Measurements from ENCODE around the gene PTAR1. TPM values are rescaled to one million over a fixed set of nuclear protein-coding genes. Genes with fewer than 3 reads are reported as not detected.

The PTAR1 gene
- total RNA-seq, 1 experiment from 2014 or later = 22.9 TPM

DNA sequence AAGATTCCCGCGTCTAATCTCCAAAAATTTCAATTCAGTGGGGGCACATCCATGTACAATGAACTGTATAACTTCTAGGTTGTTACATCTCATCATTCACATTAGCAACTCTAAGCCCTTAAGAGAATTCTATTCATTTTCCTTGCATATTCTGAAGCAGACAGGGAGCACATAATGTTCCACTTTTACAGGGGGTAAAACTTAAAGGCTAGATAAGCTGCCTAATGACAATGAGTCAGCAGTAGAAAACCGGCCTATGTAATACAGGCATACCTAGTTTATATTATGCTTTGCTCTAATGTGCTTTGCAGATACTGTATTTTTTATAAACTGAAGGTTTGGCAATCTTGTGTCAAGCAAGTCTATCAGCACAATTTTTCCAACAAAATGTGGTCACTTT, 40.4 kb downstream of the PTAR1 start:
- no peak for TF ChIP-seq EZH2 (IDR thresholded peaks at IDR 0.05; ENCODE audit: low read length, unreplicated experiment)
- no peak for TF ChIP-seq CTCF (conservative IDR thresholded peaks at IDR 0.05; ENCODE audit: low read depth, low read length)
- no peak for TF ChIP-seq EZH2phosphoT487 (IDR thresholded peaks at IDR 0.05; ENCODE audit: borderline replicate concordance, low read length)
- no peak overlapping the region for H3K9ac ChIP-seq (ENCODE audit: low read length)
- no peak overlapping the region for H3K4me3 ChIP-seq (ENCODE audit: low read length)
- BruUV-seq (replicated peaks) = no TSS peak
- ChIA-PET CTCF (no interaction called here), POLR2A (ENCODE audit: unreplicated experiment) (no interaction called here)
- H3K9me3 ChIP-seq (ENCODE audit: low read length) = no peaks in the 10 kb centered on the region
- intact Hi-C loops (cut with micrococcal nuclease) = no loop called here
- ATAC-seq (no peak), DNase-seq (no peak)
- H3K27me3 ChIP-seq (ENCODE audit: low read length) = no peaks in the 10 kb centered on the region
- no peak overlapping the region for H3K27ac ChIP-seq (ENCODE audit: low read length)
- H3F3A ChIP-seq (ENCODE audit: low read length, unreplicated experiment) = no peaks in the 10 kb centered on the region
- H3K4me2 ChIP-seq (ENCODE audit: low read length) = no peak overlapping the region
- H3K79me2 ChIP-seq (ENCODE audit: low read length) = no peaks in the 10 kb centered on the region
- no peaks in the 10 kb centered on the region for H4K20me1 ChIP-seq (ENCODE audit: low read length)
- no peaks in the 10 kb centered on the region for H3K4me1 ChIP-seq (ENCODE audit: insufficient read depth, low read length)
- no peaks in the 10 kb centered on the region for H3K9me2 ChIP-seq (replicated peaks; ENCODE audit: low read length)
- H3K36me3 ChIP-seq (ENCODE audit: low read depth, low read length) = no peaks in the 10 kb centered on the region
- no peak overlapping the region for H2AFZ ChIP-seq (ENCODE audit: low read length)

GRCh38 chr9:69718218-69718617, 41.6 kb downstream of the PTAR1 start:
- H3F3A ChIP-seq (ENCODE audit: low read length, unreplicated experiment) = no peaks in the 10 kb centered on the region
- H2AFZ ChIP-seq (ENCODE audit: low read length) = no peak overlapping the region
- DNase-seq (no peak), ATAC-seq (no peak)
- H3K4me2 ChIP-seq (ENCODE audit: low read length) = no peak overlapping the region
- ChIA-PET POLR2A (ENCODE audit: unreplicated experiment) (no interaction called here), CTCF (no interaction called here)
- BruUV-seq (replicated peaks) = no TSS peak
- no peaks in the 10 kb centered on the region for H3K79me2 ChIP-seq (ENCODE audit: low read length)
- H3K9ac ChIP-seq (ENCODE audit: low read length) = no peak overlapping the region
- no peaks in the 10 kb centered on the region for H3K4me1 ChIP-seq (ENCODE audit: insufficient read depth, low read length)
- TF ChIP-seq EZH2phosphoT487 (IDR thresholded peaks at IDR 0.05; ENCODE audit: borderline replicate concordance, low read length) (no peak), CTCF (conservative IDR thresholded peaks at IDR 0.05; ENCODE audit: low read depth, low read length) (no peak)
- no peaks in the 10 kb centered on the region for H3K9me2 ChIP-seq (replicated peaks; ENCODE audit: low read length)
- H3K4me3 ChIP-seq (ENCODE audit: low read length) = no peak overlapping the region
- H3K27ac ChIP-seq (ENCODE audit: low read length) = no peak overlapping the region
- no peaks in the 10 kb centered on the region for H4K20me1 ChIP-seq (ENCODE audit: low read length)
- no peaks in the 10 kb centered on the region for H3K27me3 ChIP-seq (ENCODE audit: low read length)
- H3K9me3 ChIP-seq (ENCODE audit: low read length) = no peaks in the 10 kb centered on the region
- no peaks in the 10 kb centered on the region for H3K36me3 ChIP-seq (ENCODE audit: low read depth, low read length)
- intact Hi-C loops (cut with micrococcal nuclease) = no loop called here

- CTCF ChIA-PET = no interaction called here
- no peak overlapping the region for H3K4me2 ChIP-seq (ENCODE audit: low read length)
- H3K79me2 ChIP-seq (ENCODE audit: low read length) = no peaks in the 10 kb centered on the region
- H3K4me1 ChIP-seq (ENCODE audit: insufficient read depth, low read length) = no peaks in the 10 kb centered on the region
- H3K9me3 ChIP-seq (ENCODE audit: low read length) = no peaks in the 10 kb centered on the region
- no peak overlapping the region for H2AFZ ChIP-seq (ENCODE audit: low read length)
- no peak for DNase-seq
- no peak overlapping the region for H3K27ac ChIP-seq (ENCODE audit: low read length)
- ATAC-seq = no peak
- no TSS peak for BruUV-seq (replicated peaks)
- no peaks in the 10 kb centered on the region for H3K27me3 ChIP-seq (ENCODE audit: low read length)
- H3F3A ChIP-seq (ENCODE audit: low read length, unreplicated experiment) = no peaks in the 10 kb centered on the region
- no peaks in the 10 kb centered on the region for H3K36me3 ChIP-seq (ENCODE audit: low read depth, low read length)
- H4K20me1 ChIP-seq (ENCODE audit: low read length) = no peaks in the 10 kb centered on the region
- TF ChIP-seq CTCF (conservative IDR thresholded peaks at IDR 0.05; ENCODE audit: low read depth, low read length) = no peak
- TF ChIP-seq EZH2 (IDR thresholded peaks at IDR 0.05; ENCODE audit: low read length, unreplicated experiment) = no peak
- TF ChIP-seq EZH2phosphoT487 (IDR thresholded peaks at IDR 0.05; ENCODE audit: borderline replicate concordance, low read length) = no peak
- no peaks in the 10 kb centered on the region for H3K9me2 ChIP-seq (replicated peaks; ENCODE audit: low read length)
- no peak overlapping the region for H3K9ac ChIP-seq (ENCODE audit: low read length)
- H3K4me3 ChIP-seq (ENCODE audit: low read length) = no peak overlapping the region
- intact Hi-C loops (cut with micrococcal nuclease) = no loop called here
- POLR2A ChIA-PET (ENCODE audit: unreplicated experiment) = no interaction called here
Observed at GRCh38 chr9:69715825-69716224, 44.0 kb downstream of the PTAR1 start.

Measured in PC-3 (cell line).